GM19438 (cell line): ENCODE results near the gene NMRAL1.

Experiments
- ATAC-seq: cut with Tn5 transposase; IDR thresholded peaks from one replicate; pipeline ENCODE4 v1.9.1; 2021; ENCODE audit warnings: low read depth; ENCODE audit not compliant: unreplicated experiment

The NMRAL1 gene

GRCh38 chr16:4505356-4506147 is 31.1 kb upstream of the NMRAL1 start:
- peak; percentile 78 for ATAC-seq

GRCh38 chr16:4501071-4501478 is 26.6 kb upstream of the NMRAL1 start:
- no peak for ATAC-seq

GRCh38 chr16:4500272-4500671 is 25.8 kb upstream of the NMRAL1 start:
- no peak for ATAC-seq

DNA sequence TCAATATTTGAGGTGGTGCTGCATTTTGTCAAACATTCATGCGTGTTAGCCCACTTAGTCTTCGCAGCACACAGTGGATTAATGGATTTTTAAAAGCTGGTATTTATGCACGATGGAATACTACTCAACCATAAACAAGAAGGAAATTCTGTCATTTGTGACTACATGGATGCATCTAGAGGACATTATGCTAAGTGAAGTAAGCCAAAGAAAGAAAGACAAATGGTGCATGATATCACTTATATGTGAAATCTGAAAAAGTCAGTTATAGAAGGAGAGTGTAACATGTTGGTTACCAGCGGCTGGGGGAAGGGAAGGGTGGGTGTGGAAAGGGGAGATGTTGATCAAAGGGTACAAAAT is 24.8 kb upstream of the NMRAL1 start:
- no peak for ATAC-seq

- no peak for ATAC-seq
Observed at GRCh38 chr16:4498546-4499195, 24.2 kb upstream of the NMRAL1 start.

DNA sequence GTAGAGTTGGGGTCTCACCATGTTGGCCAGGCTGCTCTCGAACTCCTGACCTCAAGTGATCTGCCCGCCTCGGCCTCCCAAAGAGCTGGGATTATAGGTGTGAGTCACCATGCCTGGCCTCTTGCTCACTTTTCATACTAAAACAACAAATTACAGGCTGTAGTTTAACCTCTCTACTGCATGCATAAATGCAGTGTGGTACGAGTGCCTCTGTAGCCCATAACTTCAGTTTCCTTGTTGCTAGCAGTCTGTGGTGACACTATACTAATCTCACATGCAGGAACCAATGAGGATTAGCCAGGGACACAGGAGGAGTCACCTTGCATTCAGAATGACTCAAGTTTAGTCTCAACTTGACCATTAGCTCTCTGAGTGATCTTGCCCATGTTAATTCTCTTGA is 21.9 kb upstream of the NMRAL1 start:
- no peak for ATAC-seq

DNA sequence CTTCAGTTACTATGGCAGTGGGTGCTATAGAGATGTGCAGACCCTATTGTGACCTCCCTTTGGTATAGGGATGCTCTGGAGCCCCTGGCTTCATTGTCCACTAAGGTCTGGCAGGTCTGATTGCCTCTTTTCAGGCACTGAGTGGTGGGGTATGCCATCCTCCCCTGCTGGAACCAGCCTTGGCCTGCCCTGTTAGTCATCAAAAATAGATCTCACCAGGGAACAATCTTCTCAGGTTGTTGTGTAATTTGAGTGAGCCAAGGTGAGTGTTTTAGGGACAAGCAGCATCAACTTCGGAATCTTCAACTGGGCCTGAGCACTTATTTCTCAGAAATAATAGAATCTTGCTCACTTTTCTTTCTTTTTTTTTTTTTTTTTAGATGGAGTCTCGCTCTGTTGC is 21.3 kb upstream of the NMRAL1 start:
- ATAC-seq = no peak

DNA sequence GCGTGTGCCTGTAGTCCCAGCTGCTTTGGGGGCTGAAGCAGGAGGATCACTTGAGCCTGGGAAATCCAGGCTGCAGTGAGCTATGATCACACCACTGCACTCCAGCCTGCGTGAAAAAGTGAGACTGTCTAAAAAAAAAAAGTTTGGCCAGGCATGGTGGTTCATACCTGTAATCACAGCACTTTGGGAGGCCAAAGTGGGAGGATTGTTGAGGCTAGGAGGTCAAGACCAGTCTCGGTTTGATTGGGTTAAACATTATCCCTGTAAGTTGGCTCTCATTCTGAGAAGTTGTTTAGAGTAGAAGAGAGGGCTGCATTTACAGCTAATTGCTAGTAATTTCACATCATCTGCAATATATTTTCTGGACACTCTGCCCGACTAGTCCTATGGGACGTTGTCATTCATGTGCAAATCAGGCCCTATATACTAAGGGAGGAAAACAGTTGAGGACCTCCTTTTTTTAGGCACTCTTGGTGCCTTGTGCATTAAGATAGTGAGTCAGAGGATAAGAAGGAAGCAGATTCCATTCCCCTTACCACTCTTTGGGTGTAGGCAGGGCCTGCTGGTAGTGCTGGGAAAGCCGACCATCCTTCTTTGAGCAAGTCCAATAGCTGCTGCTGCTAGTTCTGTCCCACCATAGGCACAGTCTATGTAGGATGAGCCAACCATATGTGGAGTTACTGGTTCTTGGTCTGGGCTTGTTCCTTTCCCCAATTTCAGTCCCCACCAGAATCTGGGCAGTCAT is 20.5 kb upstream of the NMRAL1 start:
- no peak for ATAC-seq

- ATAC-seq = no peak
Observed at GRCh38 chr16:4491898-4492297, 17.5 kb upstream of the NMRAL1 start.

- ATAC-seq = no peak
Observed at GRCh38 chr16:4489030-4489429, 14.6 kb upstream of the NMRAL1 start.

GRCh38 chr16:4488499-4488967 is 14.1 kb upstream of the NMRAL1 start:
- ATAC-seq = no peak

DNA sequence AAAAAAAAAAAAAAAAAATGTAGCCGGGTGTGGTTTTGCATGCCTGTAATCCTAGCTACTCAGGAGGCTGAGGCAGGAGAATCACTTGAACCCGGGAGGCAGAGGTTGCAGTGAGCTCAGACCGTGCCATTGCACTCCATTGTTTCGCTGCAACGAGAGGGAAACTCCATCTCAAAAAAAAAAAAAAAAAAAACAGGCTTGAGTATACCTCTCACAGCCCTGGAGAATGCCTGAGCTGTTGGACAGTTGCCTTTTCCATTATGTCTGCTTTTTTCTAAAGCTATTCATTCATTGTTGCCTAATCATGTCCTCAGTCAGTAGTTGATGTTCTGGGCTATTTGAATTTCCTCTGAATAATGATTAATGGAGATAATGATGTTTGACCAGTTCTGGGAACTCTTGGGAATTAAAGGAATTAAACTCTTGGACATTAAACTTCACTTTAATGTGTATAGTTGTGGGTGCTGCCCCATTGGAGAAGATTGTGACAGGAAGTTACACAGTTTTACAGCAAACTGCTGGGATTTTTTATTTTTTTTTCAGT is 13.6 kb upstream of the NMRAL1 start:
- no peak for ATAC-seq

DNA sequence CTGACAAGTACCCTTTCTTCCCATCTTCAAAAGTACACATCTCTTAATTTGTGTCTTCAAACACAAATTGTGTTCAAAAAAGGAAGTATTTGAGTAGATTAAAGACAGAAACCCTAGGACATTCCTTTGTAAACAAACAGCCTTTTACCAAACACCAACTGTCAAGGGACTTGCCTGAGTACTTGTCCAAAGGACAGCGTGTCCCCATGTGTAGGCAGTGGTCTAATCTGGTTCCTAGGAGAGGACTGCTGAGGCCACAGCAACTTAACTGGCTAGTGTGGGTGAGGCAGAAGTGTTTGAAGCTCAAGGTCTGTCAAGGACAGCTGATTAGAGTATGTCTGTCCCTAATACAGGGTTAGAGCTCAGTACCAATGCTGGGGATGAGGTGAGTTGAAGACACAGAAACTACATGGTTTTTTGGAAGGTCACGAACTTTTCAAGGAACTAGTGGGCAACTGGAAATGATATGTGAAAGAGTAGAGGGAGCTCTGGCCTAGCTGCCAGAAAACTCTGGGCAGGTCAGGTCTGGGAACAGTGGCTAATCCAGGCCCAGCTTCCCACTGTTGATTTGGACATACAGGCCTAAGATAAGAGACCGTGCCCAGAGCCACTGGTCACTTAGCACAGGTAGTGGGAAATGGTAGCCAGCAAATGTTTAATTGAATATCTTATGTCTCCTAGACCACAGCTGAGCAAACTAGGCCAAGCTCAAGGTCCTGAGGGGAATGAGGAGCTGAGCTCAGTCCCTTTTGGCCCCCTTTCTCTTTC is 11.9 kb upstream of the NMRAL1 start:
- ATAC-seq = no peak

GRCh38 chr16:4481963-4482362 is 7.5 kb upstream of the NMRAL1 start:
- ATAC-seq = no peak

DNA sequence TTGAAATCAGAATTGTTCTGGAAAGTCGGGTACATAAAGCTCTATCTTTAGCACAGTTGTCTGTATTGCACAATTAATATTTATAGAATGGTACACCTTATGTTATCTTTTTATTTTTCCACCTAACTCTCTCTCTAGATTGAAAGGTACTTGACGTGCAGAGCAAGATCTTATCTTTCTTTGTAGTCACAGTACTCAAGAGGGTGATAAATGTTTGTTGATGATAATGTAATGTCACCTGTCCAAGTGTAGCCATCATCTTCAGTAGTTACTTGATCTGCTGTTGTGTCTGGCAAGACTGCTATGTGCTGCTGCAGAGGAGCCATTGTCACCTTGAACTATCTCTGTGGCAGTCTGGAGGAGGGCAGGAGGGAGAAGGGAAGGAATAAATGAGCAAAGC is 7.1 kb upstream of the NMRAL1 start:
- ATAC-seq = no peak

DNA sequence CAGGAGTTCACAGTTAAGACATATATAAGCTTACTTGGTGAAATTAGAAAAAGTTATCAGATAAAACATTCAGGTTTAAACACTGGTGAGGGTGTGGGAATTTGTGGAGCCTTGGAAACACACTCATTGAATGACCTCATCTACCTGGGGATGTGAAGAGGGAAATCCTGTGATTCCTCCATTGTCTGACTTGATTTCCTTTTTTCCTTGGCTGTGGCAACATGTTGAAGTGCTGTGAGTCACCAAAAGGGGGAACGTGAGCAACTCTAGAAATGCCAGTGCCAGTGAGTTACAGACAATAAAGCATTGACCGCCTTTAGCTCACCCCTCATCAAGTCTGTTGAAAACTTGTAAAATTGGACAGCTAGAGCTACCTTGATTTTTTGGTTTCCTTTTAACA is 3.5 kb upstream of the NMRAL1 start:
- no peak for ATAC-seq

DNA sequence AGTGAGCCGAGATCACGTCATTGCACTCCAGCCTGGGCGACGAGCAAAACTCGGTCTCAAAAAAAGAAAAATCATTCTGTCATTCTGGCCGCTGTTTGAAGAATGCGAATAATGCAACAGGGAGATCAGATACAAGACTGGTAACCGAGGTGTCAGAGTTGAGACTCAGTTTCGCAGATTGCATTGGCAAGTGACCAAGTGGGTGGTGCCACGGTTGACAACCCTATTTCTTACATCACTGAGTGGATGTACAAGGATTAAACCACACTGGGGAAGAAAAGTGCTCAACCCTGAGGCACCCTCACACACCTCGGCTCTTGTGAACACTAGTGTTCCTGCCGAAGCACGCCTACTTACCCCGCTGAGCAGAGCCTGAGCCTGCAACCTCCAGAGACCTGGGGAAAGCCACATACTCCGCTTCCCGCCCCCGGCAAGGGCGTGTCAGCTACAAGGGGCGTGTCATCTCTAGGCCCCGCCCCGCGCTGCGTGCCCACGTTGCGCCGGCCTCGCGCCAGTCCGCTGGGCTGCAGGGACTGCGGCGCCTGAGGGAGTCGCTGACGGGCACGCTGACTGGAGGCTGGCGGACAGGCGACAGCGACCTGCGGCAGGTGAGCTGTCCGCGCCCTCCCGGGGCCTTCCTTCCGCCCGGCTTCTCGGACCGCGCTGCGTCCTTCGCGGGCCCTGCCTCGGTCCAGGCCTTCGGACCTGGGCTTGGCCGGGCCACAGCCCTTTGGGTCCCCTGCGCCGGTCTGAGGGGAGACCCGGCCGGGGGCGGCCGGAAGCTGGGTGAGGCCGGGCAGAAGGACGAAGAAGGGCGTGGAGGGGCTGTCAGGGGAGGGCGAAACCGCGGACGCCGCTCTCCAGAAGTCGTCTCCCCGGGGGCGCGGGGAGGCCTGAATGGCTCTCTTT is 1.7 kb upstream of the NMRAL1 start, which contains the start of gene HMOX2:
HMOX2 (plus strand) TSS at position 519 of the 909 bp plus-strand sequence. CDS start 29,127 bp downstream, outside the sequence.
- ATAC-seq = peak; percentile 85

GRCh38 chr16:4472880-4473279 is 1.5 kb downstream of the NMRAL1 start:
- no peak for ATAC-seq

GRCh38 chr16:4471869-4472268 is 2.6 kb downstream of the NMRAL1 start:
- ATAC-seq = no peak
